Gastroesophageal sphincter (tissue), 4 donors: Measurements from ENCODE around the gene ADGRG6. TPM values are rescaled to one million over a fixed set of nuclear protein-coding genes. Genes with fewer than 3 reads are reported as not detected.
A peak's percentile ranks its signal among the peaks of the same experiment; 100 is the strongest.

Experiments used
- ATAC-seq: fragments of 150-250 bp; one replicate; pipeline ENCODE4 v1.9.1; 2016; ENCODE audit warnings: mild to moderate bottlenecking, moderate library complexity
- H3K27ac ChIP-seq, 4 donors: fragments of 200-600 bp; sonication (generic) in 3 of 4; 1 replicate in 3 of 4; 2 replicates in 1 of 4; pipeline ENCODE4 v1.5.1; 2016 to 2019
- H3K27me3 ChIP-seq: fragments of 200-600 bp; sonication (generic); one replicate; pipeline ENCODE4 v1.5.1; 2019
- H3K36me3 ChIP-seq, 2 donors: fragments of 200-600 bp; sonication (generic); one replicate each; pipeline ENCODE4 v1.5.1; 2019; ENCODE audit warnings: control low read depth in 1 of 2
- H3K4me1 ChIP-seq, 3 donors: fragments of 200-600 bp; sonication (generic); 1 replicate in 2 of 3; 2 replicates in 1 of 3; pipeline ENCODE4 v1.5.1; 2016 to 2019; ENCODE audit warnings: control low read depth in 2 of 3
- H3K4me3 ChIP-seq, 2 donors: fragments of 200-600 bp; sonication (generic); one replicate each; pipeline ENCODE4 v1.5.1; 2019; ENCODE audit warnings: mild to moderate bottlenecking in 1 of 2, moderate library complexity in 1 of 2
- H3K9me3 ChIP-seq, 3 donors: fragments of 200-600 bp; sonication (generic); one replicate each; pipeline ENCODE4 v1.5.1; 2017 to 2019; ENCODE audit warnings: control low read depth in 2 of 3
- EP300 ChIP-seq: sonication (generic); formaldehyde crosslinking; IDR thresholded peaks from one replicate; pipeline ENCODE4 v1.6.1; 2017; ENCODE audit warnings: antibody characterized with exemption, mild to moderate bottlenecking
- POLR2A ChIP-seq, 2 donors: fragments of 450-650 bp; IDR thresholded peaks; one replicate each; pipeline ENCODE4 v1.6.1; 2017; ENCODE audit warnings: antibody characterized with exemption in 2 of 2, mild to moderate bottlenecking in 2 of 2, moderate library complexity in 1 of 2
- POLR2AphosphoS5 ChIP-seq: sonication (generic); formaldehyde crosslinking; IDR thresholded peaks from one replicate; pipeline ENCODE4 v1.6.1; 2017; ENCODE audit warnings: antibody characterized with exemption
- WGBS, 2 donors: methylation state at CpG; one replicate each; pipeline ENCODE4 v1.1.5; 2018; ENCODE audit warnings: low coverage in 1 of 2; 5-methylcytosine and 5-hydroxymethylcytosine counted together
- total RNA-seq, 4 donors: library from RNA; depleted of rRNA; stranded (reverse); fragments of >200 nt; gene quantifications; one replicate each; pipeline ENCODE4 v1.1.0, GENCODE V29; 2016
- TF ChIP-seq, protein P1 (sequence below), 4 experiments: fragments of 200-600 bp in 2 of 4; fragments of 450-650 bp in 2 of 4; sonication (generic) in 1 of 4; IDR thresholded peaks; one replicate each; pipeline ENCODE4 v1.5.1; 2017 to 2019; ENCODE audit warnings: antibody characterized with exemption in 4 of 4, mild to moderate bottlenecking in 2 of 4, moderate library complexity in 2 of 4

Gene ADGRG6
- total RNA-seq, 4 donors from 2014 or later = 8.3 to 14.4 (median 11.4) TPM

DNA sequence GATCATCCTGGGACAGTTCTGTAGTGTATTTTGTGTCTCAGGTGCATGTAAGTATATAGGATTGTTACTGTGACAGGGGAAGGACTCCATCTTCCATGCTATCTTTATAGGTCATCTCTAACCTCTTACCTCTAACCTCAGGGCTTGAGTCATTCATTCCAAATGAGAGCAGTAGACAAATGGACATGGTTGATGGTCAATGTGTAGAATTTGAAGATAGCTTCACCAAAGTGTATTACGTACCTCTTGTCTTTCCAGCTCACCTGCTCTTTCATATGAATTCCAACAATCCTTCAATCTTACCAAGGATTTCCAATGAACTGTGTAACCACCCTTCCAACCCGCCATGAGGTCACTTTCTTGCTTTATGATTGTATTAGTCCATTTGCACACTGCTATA, 8.7 kb upstream of the ADGRG6 start:
- no peaks in the 10 kb centered on the region for H3K9me3 ChIP-seq
- 93 to 100% methylated on average over 2 of the region's 2 CpGs for WGBS, 2 donors
- peaks cover 7% of the 10 kb centered on the region for H3K27me3 ChIP-seq
- H3K36me3 ChIP-seq = no peaks in the 10 kb centered on the region
- H3K4me3 ChIP-seq = no peak overlapping the region
- TF ChIP-seq EP300 = no peak
- TF ChIP-seq, protein P1, sequence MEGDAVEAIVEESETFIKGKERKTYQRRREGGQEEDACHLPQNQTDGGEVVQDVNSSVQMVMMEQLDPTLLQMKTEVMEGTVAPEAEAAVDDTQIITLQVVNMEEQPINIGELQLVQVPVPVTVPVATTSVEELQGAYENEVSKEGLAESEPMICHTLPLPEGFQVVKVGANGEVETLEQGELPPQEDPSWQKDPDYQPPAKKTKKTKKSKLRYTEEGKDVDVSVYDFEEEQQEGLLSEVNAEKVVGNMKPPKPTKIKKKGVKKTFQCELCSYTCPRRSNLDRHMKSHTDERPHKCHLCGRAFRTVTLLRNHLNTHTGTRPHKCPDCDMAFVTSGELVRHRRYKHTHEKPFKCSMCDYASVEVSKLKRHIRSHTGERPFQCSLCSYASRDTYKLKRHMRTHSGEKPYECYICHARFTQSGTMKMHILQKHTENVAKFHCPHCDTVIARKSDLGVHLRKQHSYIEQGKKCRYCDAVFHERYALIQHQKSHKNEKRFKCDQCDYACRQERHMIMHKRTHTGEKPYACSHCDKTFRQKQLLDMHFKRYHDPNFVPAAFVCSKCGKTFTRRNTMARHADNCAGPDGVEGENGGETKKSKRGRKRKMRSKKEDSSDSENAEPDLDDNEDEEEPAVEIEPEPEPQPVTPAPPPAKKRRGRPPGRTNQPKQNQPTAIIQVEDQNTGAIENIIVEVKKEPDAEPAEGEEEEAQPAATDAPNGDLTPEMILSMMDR (IDR thresholded peaks at IDR 0.05) = no peak
- no peak for TF ChIP-seq POLR2AphosphoS5
- TF ChIP-seq POLR2A (IDR thresholded peaks at IDR 0.05) = no peak
- no peak for ATAC-seq
- H3K4me1 ChIP-seq = no peaks in the 10 kb centered on the region
- no peak overlapping the region for H3K27ac ChIP-seq

DNA sequence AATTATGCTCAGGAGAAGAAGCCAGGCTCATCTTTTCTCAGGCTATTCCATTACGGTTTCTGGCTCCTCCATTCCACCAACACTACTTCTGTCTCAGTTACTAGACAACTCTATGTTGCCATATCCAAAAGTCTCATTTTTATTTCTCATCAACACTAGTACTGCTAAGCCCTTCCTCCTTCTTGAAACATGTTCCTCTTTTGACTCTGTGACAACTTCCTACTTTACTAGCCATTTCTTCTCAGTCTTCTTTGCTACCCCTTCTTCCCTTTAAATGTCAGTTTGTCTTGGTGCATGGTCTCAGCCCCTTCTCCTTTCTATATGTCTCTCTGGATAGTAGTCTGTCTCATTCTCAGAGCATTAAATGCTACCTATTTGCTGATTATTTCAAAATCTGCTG, 7.1 kb upstream of the ADGRG6 start:
- Histone ChIP-seq H3K9me3 (no peaks in the 10 kb centered on the region), H3K36me3 (no peaks in the 10 kb centered on the region), H3K27ac (no peak overlapping the region), H3K27me3 (peaks cover 7% of the 10 kb centered on the region), H3K4me1 (no peaks in the 10 kb centered on the region), H3K4me3 (no peak overlapping the region)
- 89 to 90% methylated on average over 1 of the region's 1 CpG for WGBS, 2 donors
- TF ChIP-seq POLR2A (IDR thresholded peaks at IDR 0.05) (no peak), POLR2AphosphoS5 (no peak), EP300 (no peak)
- TF ChIP-seq, protein P1 (IDR thresholded peaks at IDR 0.05) = no peak
- peak; percentile 60 for ATAC-seq

DNA sequence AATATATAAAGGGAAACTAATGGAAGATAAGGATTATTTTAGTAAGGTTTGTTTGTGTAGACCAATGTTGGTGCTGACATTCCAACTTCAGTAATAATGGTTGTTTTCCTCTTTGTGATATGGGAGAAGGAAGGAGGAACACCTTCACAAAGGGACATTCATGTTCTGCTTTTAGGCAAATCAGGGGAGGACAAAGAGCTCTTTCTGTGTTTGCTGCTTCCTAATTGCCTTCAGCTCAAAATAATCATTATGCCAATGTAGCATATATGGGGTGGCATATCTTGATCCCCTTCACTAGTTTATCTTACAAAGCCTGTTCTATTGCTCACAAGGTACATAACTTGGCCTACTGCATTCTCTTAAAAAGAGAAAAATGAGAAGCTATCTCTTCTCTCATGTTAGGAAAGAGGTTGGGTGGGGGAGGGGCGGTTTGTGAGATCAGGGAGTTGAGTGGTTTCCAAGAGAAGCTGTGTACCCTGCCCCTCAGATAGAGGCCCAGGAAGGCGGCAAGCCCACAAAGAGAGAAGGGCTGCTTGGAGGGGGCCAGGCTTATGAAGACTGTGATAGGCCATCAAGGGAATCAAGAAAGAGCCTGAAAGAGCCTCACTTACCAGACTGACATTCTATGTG, 4.7 kb upstream of the ADGRG6 start:
- WGBS, 2 donors = 73% methylated on average over 1 of the region's 2 CpGs; no CpG with 5 or more reads in 1 of the 2 donors
- Histone ChIP-seq H3K4me1 (peaks cover 0 to 12% (median 0%) of the 10 kb centered on the region in 3 donors), H3K27ac (no peak overlapping the region), H3K27me3 (peaks cover 25% of the 10 kb centered on the region), H3K36me3 (no peaks in the 10 kb centered on the region), H3K4me3 (no peak overlapping the region), H3K9me3 (peaks cover 0 to 5% (median 0%) of the 10 kb centered on the region in 3 donors)
- TF ChIP-seq, protein P1 (IDR thresholded peaks at IDR 0.05) = no peak
- TF ChIP-seq POLR2A (IDR thresholded peaks at IDR 0.05) (no peak), EP300 (no peak), POLR2AphosphoS5 (no peak)
- ATAC-seq = no peak

DNA sequence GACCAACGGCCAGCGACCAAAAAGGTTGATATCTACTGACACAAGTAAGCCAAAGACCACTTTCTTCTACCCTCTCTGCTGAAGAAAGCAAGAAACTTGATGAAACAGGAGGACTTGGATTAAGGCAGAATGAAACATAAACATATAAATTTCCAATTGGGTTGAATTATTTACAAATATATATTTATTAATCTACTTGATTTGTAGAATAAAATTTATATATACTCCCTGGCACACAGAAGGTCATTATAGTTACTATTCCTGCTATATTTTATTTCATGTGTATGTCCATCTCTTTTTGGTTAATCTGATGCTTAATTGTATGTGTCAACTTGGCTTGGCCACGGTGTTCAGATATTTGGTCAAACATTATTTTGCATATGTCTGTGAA, 4.2 kb upstream of the ADGRG6 start:
- WGBS, 2 donors = 88 to 89% methylated on average over 2 to 3 of the region's 3 CpGs
- Histone ChIP-seq H3K27ac (no peak overlapping the region), H3K9me3 (peaks cover 0 to 5% (median 0%) of the 10 kb centered on the region in 3 donors), H3K4me1 (peaks cover 0 to 13% (median 0%) of the 10 kb centered on the region in 3 donors), H3K36me3 (no peaks in the 10 kb centered on the region), H3K27me3 (peaks cover 31% of the 10 kb centered on the region), H3K4me3 (no peak overlapping the region)
- TF ChIP-seq, protein P1 (IDR thresholded peaks at IDR 0.05) = no peak
- TF ChIP-seq POLR2A (IDR thresholded peaks at IDR 0.05) (no peak), EP300 (no peak), POLR2AphosphoS5 (no peak)
- no peak for ATAC-seq
